ENCODE data around the gene JAK2. TPM values are rescaled to one million over a fixed set of nuclear protein-coding genes. Genes with fewer than 3 reads are reported as not detected.

Gene JAK2
- total and polyA plus RNA-seq, 2 of the 4 experiments (the other 2 are of a cell fraction) = 2.3 to 6.1 TPM

GRCh38 chr9:5089737-5090136 lies 104.7 kb downstream of the JAK2 start:
- Histone ChIP-seq H3K27ac (ENCODE audit: insufficient read depth, low read length) (no peak overlapping the region), H4K8ac (ENCODE audit: low read depth in 2 of 2, low read length in 2 of 2) (no peak overlapping the region), H3K9me3 (ENCODE audit: control insufficient read depth, insufficient read depth, low read length) (no peaks in the 10 kb centered on the region), H3K4me2 (ENCODE audit: low read depth, low read length) (no peak overlapping the region), H3K27me3 (ENCODE audit: control insufficient read depth, insufficient read depth, low read length) (no peaks in the 10 kb centered on the region), H3K9ac (ENCODE audit: low read depth, low read length) (no peak overlapping the region), H2BK20ac (ENCODE audit: low read depth, low read length) (no peak overlapping the region), H3K79me1 (ENCODE audit: low read depth in 1 of 2, low read length in 2 of 2) (no peaks in the 10 kb centered on the region), H2AK5ac (ENCODE audit: low read depth, low read length) (no peak overlapping the region), H3K23ac (ENCODE audit: low read depth, low read length) (no peak overlapping the region), H4K5ac (ENCODE audit: low read depth, low read length) (no peak overlapping the region), H2BK5ac (ENCODE audit: low read depth, low read length, poor library complexity, severe bottlenecking) (no peak overlapping the region), H3K18ac (ENCODE audit: low read depth, low read length) (no peak overlapping the region), H3K56ac (ENCODE audit: extremely low read depth, insufficient read depth, low read length) (no peak overlapping the region), H4K91ac (ENCODE audit: insufficient read depth, low read depth, low read length) (no peak overlapping the region), H2AFZ (replicated peaks; ENCODE audit: low read length, poor library complexity) (no peak overlapping the region), H3K4me3 (ENCODE audit: insufficient read depth, low read depth, low read length) (no peak overlapping the region), H3K14ac (replicated peaks; ENCODE audit: low read depth, low read length) (no peak overlapping the region), H4K20me1 (ENCODE audit: insufficient read depth, low read length) (no peaks in the 10 kb centered on the region), H2AK9ac (replicated peaks; ENCODE audit: low read depth, low read length, poor library complexity) (no peak overlapping the region), H2BK120ac (ENCODE audit: low read depth, low read length) (no peak overlapping the region), H3K36me3 (ENCODE audit: control insufficient read depth, insufficient read depth, low read length) (peaks cover 11% of the 10 kb centered on the region), H2BK15ac (ENCODE audit: low read depth, low read length) (no peak overlapping the region), H3K4me1 (ENCODE audit: control insufficient read depth, insufficient read depth, low read length) (no peaks in the 10 kb centered on the region), H3K4ac (ENCODE audit: low read depth, low read length) (no peak overlapping the region), H3K9me1 (ENCODE audit: insufficient read depth, low read length) (no peaks in the 10 kb centered on the region)
- ChIA-PET POLR2A (ENCODE audit: unreplicated experiment) (interaction anchor here (0.6 kb wide), 1 partner anchor 706 kb away, joined by 3 read pairs; no protein-coding TSS in a partner anchor), CTCF (interaction anchor here (0.5 kb wide), 1 partner anchor 724 kb away, joined by 3 read pairs; no protein-coding TSS in a partner anchor)
- DNase-seq (no peak), ATAC-seq (ENCODE audit: low read depth) (no peak)
- BruUV-seq (replicated peaks) = no TSS peak
- dilution Hi-C loops (cut with HindIII; ENCODE audit: low sequenced_read_pairs, unreplicated experiment) = no loop called here
- intact Hi-C loops (cut with micrococcal nuclease) = no loop called here
- WGBS, 2 experiments (ENCODE audit: extremely low coverage in 2 of 2, insufficient read length in 1 of 2) = no CpG with 5 or more reads among the region's 2 CpGs
- in situ Hi-C loops (cut with MboI; ENCODE audit: low sequenced_read_pairs) = no loop called here
- TF ChIP-seq RAD21 (IDR thresholded peaks at IDR 0.05; ENCODE audit: low read length) (no peak), CHD1 (IDR thresholded peaks at IDR 0.05; ENCODE audit: low read depth, low read length) (no peak), MAFK (IDR thresholded peaks at IDR 0.05; ENCODE audit: low read depth, low read length) (no peak)
